RWPE1 (cell line): ENCODE measurements around the gene IL1R2.

ENCODE experiments used
- CTCF ChIA-PET: fragments of 350-600 bp; sonication (Branson Sonifier 250); formaldehyde crosslinking; extraction: SDS; loops from one replicate; lab custom pipeline; 2021; lab: Yijun Ruan, JAX
- POLR2A ChIA-PET: fragments of 400-600 bp; formaldehyde crosslinking; extraction: SDS; loops from one replicate; lab custom pipeline; 2020; ENCODE audit warnings: antibody characterized with exemption; ENCODE audit not compliant: low non-redundant PET; lab: Yijun Ruan, JAX
- DNase-seq: peaks from one replicate; pipeline ENCODE4 v3.0.0; 2012; ENCODE audit warnings: low spot score
- H3K27ac ChIP-seq: fragments of 450-650 bp; 2 replicates; pipeline ENCODE4 v1.5.1; 2017
- CTCF ChIP-seq: fragments of 450-650 bp; conservative IDR thresholded peaks from 2 replicates; pipeline ENCODE4 v1.5.1; 2017; ENCODE audit warnings: low read depth, mild to moderate bottlenecking

Gene IL1R2

GRCh38 chr2:102052365-102052764 lies 60.6 kb downstream of the IL1R2 start:
- ChIA-PET POLR2A (no interaction called here), CTCF (no interaction called here)
- no peak for TF ChIP-seq CTCF
- no peak for DNase-seq
- H3K27ac ChIP-seq, result no peak overlapping the region

- ChIA-PET POLR2A (no interaction called here), CTCF (interaction anchor here (0.5 kb wide), 1 partner anchor 25 kb away, joined by 3 read pairs; no protein-coding TSS in a partner anchor)
- H3K27ac ChIP-seq, result no peak overlapping the region
- no peak for TF ChIP-seq CTCF
- no peak for DNase-seq
Observed at GRCh38 chr2:102053096-102053495, 61.3 kb downstream of the IL1R2 start.

- ChIA-PET CTCF (interaction anchor here (0.8 kb wide), 1 partner anchor 111 kb away, joined by 3 read pairs; no protein-coding TSS in a partner anchor), POLR2A (no interaction called here)
- H3K27ac ChIP-seq, result no peak overlapping the region
- DNase-seq, result no peak
- TF ChIP-seq CTCF, result no peak
Observed at GRCh38 chr2:102055346-102055990, 63.7 kb downstream of the IL1R2 start.

DNA sequence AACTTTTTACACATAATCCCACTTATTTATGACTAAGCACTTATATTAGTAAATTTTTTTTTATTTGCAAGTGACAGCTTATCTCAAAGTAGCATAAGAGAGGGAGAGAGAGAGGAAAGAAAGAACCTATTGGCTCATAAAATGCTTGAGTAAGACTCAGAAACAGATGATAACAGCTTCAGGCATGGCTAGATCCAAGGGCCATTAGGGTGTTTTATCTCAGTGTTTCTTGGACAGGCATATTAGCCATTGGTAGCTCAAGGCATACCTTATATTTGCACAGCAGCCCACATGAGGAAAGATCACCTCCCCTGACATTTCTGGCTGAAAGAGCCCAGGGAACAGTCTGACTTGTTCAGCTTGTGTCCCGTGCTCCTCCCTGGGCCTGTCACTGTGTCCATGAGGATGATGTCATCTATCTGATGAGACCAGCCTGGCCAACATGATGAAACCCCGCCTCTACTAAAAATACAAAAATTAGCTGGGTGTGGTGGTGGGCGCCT lies 64.4 kb downstream of the IL1R2 start:
- DNase-seq, result no peak
- H3K27ac ChIP-seq, result no peak overlapping the region
- no peak for TF ChIP-seq CTCF
- POLR2A ChIA-PET, result no interaction called here
- CTCF ChIA-PET, result interaction anchor here (0.8 kb wide), 1 partner anchor 110 kb away, joined by 3 read pairs; no protein-coding TSS in a partner anchor

- ChIA-PET POLR2A (no interaction called here), CTCF (no interaction called here)
- no peak overlapping the region for H3K27ac ChIP-seq
- no peak for TF ChIP-seq CTCF
- DNase-seq, result no peak
Observed at GRCh38 chr2:102057502-102058292, 65.9 kb downstream of the IL1R2 start.

DNA sequence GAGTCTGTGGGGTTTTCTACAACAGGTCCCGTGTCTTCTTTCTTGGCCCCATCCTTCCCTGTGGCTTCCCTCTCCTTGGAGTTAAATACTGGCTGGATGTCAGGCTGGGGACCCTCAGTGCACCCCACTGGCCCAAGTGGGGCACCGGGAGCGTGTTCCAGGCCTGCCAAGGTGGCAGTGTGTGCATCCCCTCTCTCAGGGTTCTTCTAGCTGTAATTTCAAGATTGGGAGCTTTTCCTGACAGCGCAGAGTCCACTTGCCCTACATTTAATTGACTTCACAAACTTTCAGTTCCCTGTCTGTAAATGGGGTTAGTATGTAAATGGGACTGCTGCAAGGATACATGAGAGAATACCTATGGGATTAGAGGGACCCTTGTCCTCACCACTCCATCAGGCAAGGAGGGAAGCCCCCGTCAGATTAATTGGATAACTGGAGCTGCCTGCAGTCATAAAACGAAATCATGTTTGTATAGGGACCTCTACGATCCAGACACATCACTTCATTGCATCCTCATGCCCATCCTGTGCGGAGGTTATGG lies 66.6 kb downstream of the IL1R2 start:
- no peak overlapping the region for H3K27ac ChIP-seq
- TF ChIP-seq CTCF, result no peak
- CTCF ChIA-PET, result no interaction called here
- DNase-seq, result no peak
- POLR2A ChIA-PET, result no interaction called here
